Right ventricle myocardium superior (tissue), 1 donor: Measurements from ENCODE around the gene ETFRF1. TPM values are rescaled to one million over a fixed set of nuclear protein-coding genes. Genes with fewer than 3 reads are reported as not detected.

Experiments
- ATAC-seq: fragments of 200-7000 bp; cut with Tn5 transposase; one replicate; pipeline ENCODE4 v1.9.1; 2020; ENCODE audit warnings: mild to moderate bottlenecking; ENCODE audit not compliant: poor library complexity
- DNase-seq: peaks from one replicate; pipeline ENCODE4 v3.0.0-alpha.2; 2020
- intact Hi-C: fragments of 100-400 bp; cut with DNase I; formaldehyde crosslinking; loops from one replicate; pipeline ENCODE4 v1.11.2; 2022
- total RNA-seq: library from RNA; stranded (reverse); fragmentation: NEBNext Ultra II Directional; extraction: Animal tissue kit (Norgen Biotek cat#: 25700); gene quantifications from one replicate; pipeline ENCODE4 v1.2.1, GENCODE V29; 2021
- donor health status: DM: no; HTN: yes; CAD: no; lungs with severe emphysema.

ETFRF1 gene
- total RNA-seq, 1 donor from 2014 or later = 69.4 TPM

- intact Hi-C loops = no loop called here
- ATAC-seq = no peak
- no peak for DNase-seq
Observed at GRCh38 chr12:25253371-25254068, 58.5 kb downstream of the ETFRF1 start.

GRCh38 chr12:25254271-25254880 is 59.3 kb downstream of the ETFRF1 start:
- intact Hi-C loops = no loop called here
- no peak for ATAC-seq
- no peak for DNase-seq

Other genes starting within 250 kb of the ETFRF1 start
- 5.1 TPM for gene BCAT1, start 246.1 kb upstream of the ETFRF1 start, total RNA-seq
- gene DNAI7, start 77 bp upstream of the ETFRF1 start, total RNA-seq = 1.7 TPM
- gene KRAS, start 55.7 kb downstream of the ETFRF1 start, total RNA-seq = 9.7 TPM